K562 (cell line): ENCODE measurements around the gene IBA57.

Experiments
- CBFB ChIP-seq: sonication (generic); formaldehyde crosslinking; IDR thresholded peaks from 2 replicates; pipeline ENCODE4 v1.4.0; 2020; ENCODE audit warnings: mild to moderate bottlenecking, missing genetic modification reagents
- CBX3 ChIP-seq, 2 experiments: IDR thresholded peaks; 1 replicate in 1 of 2; 2 replicates in 1 of 2; pipeline ENCODE4 v1.6.1; 2012; ENCODE audit warnings: inconsistent platforms in 2 of 2, low read length in 2 of 2, borderline replicate concordance in 1 of 2, control low read depth in 1 of 2
- CREM ChIP-seq: IDR thresholded peaks from 2 replicates; pipeline ENCODE4 v1.6.1; 2014; ENCODE audit warnings: antibody characterized with exemption, low read depth
- MAX ChIP-seq: sonication (generic); formaldehyde crosslinking; IDR thresholded peaks from 2 replicates; pipeline ENCODE4 v1.9.0; 2022; ENCODE audit warnings: mild to moderate bottlenecking, missing genetic modification reagents
- PCBP2 ChIP-seq: fragments of 200-400 bp; formaldehyde crosslinking; IDR thresholded peaks from 2 replicates; pipeline ENCODE4 v1.6.1; 2018; ENCODE audit warnings: low read length, low read depth, mild to moderate bottlenecking, moderate library complexity; ENCODE audit not compliant: poor library complexity, severe bottlenecking

GRCh38 chr1:228219962-228220780 lies 54.6 kb downstream of the IBA57 start:
- TF ChIP-seq CREM (no peak), PCBP2 (no peak), MAX (CRISPR knock-in tag) (no peak), CBX3 (IDR thresholded peaks at IDR 0.05; ENCODE audit: borderline replicate concordance in 1 of 2, low read length in 2 of 2) (no peak), CBFB (CRISPR knock-in tag) (no peak)
